Endothelial cell of hepatic sinusoid (primary cell): ENCODE data around the gene MEGF11.

Source experiments
- in situ Hi-C: cut with HindIII; loops from 2 replicates; pipeline ENCODE4 v1.10.0; 2017; ENCODE audit warnings: low sequenced_read_pairs

MEGF11 gene

GRCh38 chr15:65963358-65963757 lies 290.2 kb downstream of the MEGF11 start:
- in situ Hi-C loops = no loop called here

GRCh38 chr15:65962187-65962586 lies 291.4 kb downstream of the MEGF11 start:
- in situ Hi-C loops = no loop called here

GRCh38 chr15:65960586-65960985 lies 293.0 kb downstream of the MEGF11 start:
- in situ Hi-C loops = no loop called here

GRCh38 chr15:65958835-65959234 lies 294.7 kb downstream of the MEGF11 start:
- in situ Hi-C loops = no loop called here

GRCh38 chr15:65957451-65957850 lies 296.1 kb downstream of the MEGF11 start:
- in situ Hi-C loops = no loop called here

- in situ Hi-C loops = no loop called here
Observed at GRCh38 chr15:65956899-65957298, 296.7 kb downstream of the MEGF11 start.

GRCh38 chr15:65956307-65956706 lies 297.2 kb downstream of the MEGF11 start:
- in situ Hi-C loops = no loop called here

- in situ Hi-C loops = no loop called here
Observed at GRCh38 chr15:65954289-65954741, 299.2 kb downstream of the MEGF11 start.

GRCh38 chr15:65953622-65954021 lies 299.9 kb downstream of the MEGF11 start:
- in situ Hi-C loops = no loop called here

- in situ Hi-C loops = no loop called here
Observed at GRCh38 chr15:65952391-65953053, 301.0 kb downstream of the MEGF11 start.

- in situ Hi-C loops = no loop called here
Observed at GRCh38 chr15:65951007-65951406, 302.5 kb downstream of the MEGF11 start.

- in situ Hi-C loops = loop anchor here (5.0 kb wide), 1 partner anchor 53 kb away; no protein-coding TSS in a partner anchor
Observed at GRCh38 chr15:65949491-65949890, 304.1 kb downstream of the MEGF11 start.

GRCh38 chr15:65949011-65949410 lies 304.5 kb downstream of the MEGF11 start:
- in situ Hi-C loops = loop anchor here (5.0 kb wide), 1 partner anchor 53 kb away; no protein-coding TSS in a partner anchor

- in situ Hi-C loops = loop anchor here (5.0 kb wide), 1 partner anchor 54 kb away; no protein-coding TSS in a partner anchor
Observed at GRCh38 chr15:65948383-65948782, 305.2 kb downstream of the MEGF11 start.

GRCh38 chr15:65947041-65947440 lies 306.5 kb downstream of the MEGF11 start:
- in situ Hi-C loops = loop anchor here (5.0 kb wide), 1 partner anchor 55 kb away; no protein-coding TSS in a partner anchor

- in situ Hi-C loops = loop anchor here (5.0 kb wide), 1 partner anchor 57 kb away; no protein-coding TSS in a partner anchor
Observed at GRCh38 chr15:65945616-65946015, 307.9 kb downstream of the MEGF11 start.

GRCh38 chr15:65944404-65944803 lies 309.1 kb downstream of the MEGF11 start:
- in situ Hi-C loops = no loop called here

GRCh38 chr15:65942436-65942835 lies 311.1 kb downstream of the MEGF11 start:
- in situ Hi-C loops = no loop called here

GRCh38 chr15:65940618-65940909 lies 313.0 kb downstream of the MEGF11 start:
- in situ Hi-C loops = no loop called here

- in situ Hi-C loops = no loop called here
Observed at GRCh38 chr15:65939901-65940617, 313.5 kb downstream of the MEGF11 start.

GRCh38 chr15:65938604-65939003 lies 314.9 kb downstream of the MEGF11 start:
- in situ Hi-C loops = no loop called here

GRCh38 chr15:65937476-65937875 lies 316.1 kb downstream of the MEGF11 start:
- in situ Hi-C loops = no loop called here
